IMR-90 (cell line): ENCODE results near the gene TUB. TPM values are rescaled to one million over a fixed set of nuclear protein-coding genes. Genes with fewer than 3 reads are reported as not detected.

Source experiments
- ATAC-seq: fragments of 200-7000 bp; cut with Tn5 transposase; 2 replicates; pipeline ENCODE4 v1.9.1; 2020; ENCODE audit warnings: low read depth, mild to moderate bottlenecking, moderate library complexity
- BruUV-seq: library from RNA; stranded (reverse); fragments of 400-500 nt; replicated peaks from 2 replicates; lab custom pipeline; 2021; lab: Mats Ljungman, UMichigan
- CTCF ChIA-PET: fragments of 300-600 bp; formaldehyde crosslinking; extraction: SDS; loops from one replicate; lab custom pipeline; 2021; ENCODE audit warnings: antibody characterized with exemption; lab: Yijun Ruan, JAX
- POLR2A ChIA-PET: fragments of 300-600 bp; sonication (Branson Sonifier 250); formaldehyde crosslinking; loops from one replicate; lab custom pipeline; 2022; ENCODE audit warnings: antibody characterized with exemption; ENCODE audit not compliant: unreplicated experiment; lab: Charles Lee
- DNase-seq: peaks from one replicate; pipeline ENCODE4 v3.0.0; 2013
- H2AFZ ChIP-seq: replicated peaks from 2 replicates; pipeline ENCODE3; 2013; ENCODE audit warnings: low read length, mild to moderate bottlenecking; ENCODE audit not compliant: poor library complexity
- H2AK5ac ChIP-seq: 2 replicates; pipeline ENCODE4 v1.6.1; 2013; ENCODE audit warnings: low read depth, low read length, inconsistent platforms
- H2AK9ac ChIP-seq: replicated peaks from 2 replicates; pipeline ENCODE3; 2013; ENCODE audit warnings: mild to moderate bottlenecking, low read depth, low read length, moderate library complexity; ENCODE audit not compliant: poor library complexity
- H2BK120ac ChIP-seq: 2 replicates; pipeline ENCODE4 v1.6.1; 2013; ENCODE audit warnings: low read depth, low read length, inconsistent platforms
- H2BK15ac ChIP-seq: 3 replicates; pipeline ENCODE4 v1.6.1; 2013; ENCODE audit warnings: low read depth, low read length, inconsistent platforms
- H2BK20ac ChIP-seq: 2 replicates; pipeline ENCODE4 v1.6.1; 2013; ENCODE audit warnings: low read depth, mild to moderate bottlenecking, inconsistent platforms, low read length, moderate library complexity
- H2BK5ac ChIP-seq: 2 replicates; pipeline ENCODE4 v1.6.1; 2013; ENCODE audit warnings: mild to moderate bottlenecking, low read depth, low read length, inconsistent platforms; ENCODE audit not compliant: poor library complexity, severe bottlenecking
- H3K14ac ChIP-seq: replicated peaks from 2 replicates; pipeline ENCODE4 v1.6.1; 2013; ENCODE audit warnings: low read depth, low read length, inconsistent platforms
- H3K18ac ChIP-seq: 2 replicates; pipeline ENCODE4 v1.6.1; 2013; ENCODE audit warnings: low read depth, low read length, control low read depth
- H3K23ac ChIP-seq: 2 replicates; pipeline ENCODE4 v1.6.1; 2013; ENCODE audit warnings: low read depth, low read length, inconsistent platforms
- H3K27ac ChIP-seq: 2 replicates; pipeline ENCODE4 v1.5.1; 2013; ENCODE audit warnings: mild to moderate bottlenecking, control low read depth, low read length; ENCODE audit not compliant: insufficient read depth
- H3K27me3 ChIP-seq: 2 replicates; pipeline ENCODE4 v1.6.1; 2013; ENCODE audit warnings: low read length; ENCODE audit not compliant: control insufficient read depth, insufficient read depth
- H3K36me3 ChIP-seq: 2 replicates; pipeline ENCODE4 v1.6.1; 2013; ENCODE audit warnings: low read length, mixed read lengths; ENCODE audit not compliant: control insufficient read depth, insufficient read depth
- H3K4ac ChIP-seq: 2 replicates; pipeline ENCODE4 v1.6.1; 2013; ENCODE audit warnings: low read depth, low read length, inconsistent platforms
- H3K4me1 ChIP-seq: 2 replicates; pipeline ENCODE4 v1.6.1; 2013; ENCODE audit warnings: low read length, mixed read lengths; ENCODE audit not compliant: control insufficient read depth, insufficient read depth
- H3K4me2 ChIP-seq: 2 replicates; pipeline ENCODE4 v1.6.1; 2013; ENCODE audit warnings: low read depth, mild to moderate bottlenecking, control low read depth, low read length, moderate library complexity
- H3K4me3 ChIP-seq: 2 replicates; pipeline ENCODE4 v1.5.1; 2013; ENCODE audit warnings: low read depth, mild to moderate bottlenecking, control low read depth, low read length, moderate library complexity; ENCODE audit not compliant: insufficient read depth
- H3K56ac ChIP-seq: 2 replicates; pipeline ENCODE4 v1.6.1; 2013; ENCODE audit warnings: low read length, inconsistent platforms; ENCODE audit not compliant: insufficient read depth; ENCODE audit errors: extremely low read depth
- H3K79me1 ChIP-seq, 2 experiments: 2 replicates each; pipeline ENCODE4 v1.6.1; 2013; ENCODE audit warnings: low read length in 2 of 2, inconsistent platforms in 1 of 2, low read depth in 1 of 2
- H3K9ac ChIP-seq: 2 replicates; pipeline ENCODE4 v1.6.1; 2013; ENCODE audit warnings: low read depth, low read length, control low read depth
- H3K9me1 ChIP-seq: 2 replicates; pipeline ENCODE4 v1.6.1; 2013; ENCODE audit warnings: low read length, inconsistent platforms; ENCODE audit not compliant: insufficient read depth
- H3K9me3 ChIP-seq: 2 replicates; pipeline ENCODE4 v1.6.1; 2013; ENCODE audit warnings: low read length; ENCODE audit not compliant: control insufficient read depth, insufficient read depth
- H4K20me1 ChIP-seq: 2 replicates; pipeline ENCODE4 v1.6.1; 2013; ENCODE audit warnings: low read length, inconsistent platforms; ENCODE audit not compliant: insufficient read depth
- H4K5ac ChIP-seq: 2 replicates; pipeline ENCODE4 v1.6.1; 2013; ENCODE audit warnings: mild to moderate bottlenecking, low read depth, low read length, control low read depth
- H4K8ac ChIP-seq, 2 experiments: 2 replicates each; pipeline ENCODE4 v1.6.1; 2013; ENCODE audit warnings: low read depth in 2 of 2, low read length in 2 of 2, control low read depth in 1 of 2, inconsistent platforms in 1 of 2
- H4K91ac ChIP-seq: 2 replicates; pipeline ENCODE4 v1.6.1; 2013; ENCODE audit warnings: low read depth, low read length, inconsistent platforms; ENCODE audit not compliant: insufficient read depth
- CEBPB ChIP-seq: IDR thresholded peaks from 2 replicates; pipeline ENCODE4 v1.6.1; 2012; ENCODE audit warnings: low read depth, low read length, improper control_type of control experiment
- RAD21 ChIP-seq: IDR thresholded peaks from 2 replicates; pipeline ENCODE4 v1.6.1; 2012; ENCODE audit warnings: low read length, improper control_type of control experiment
- WGBS, 2 experiments: methylation state at CpG; one replicate each; pipeline versions ENCODE4 v1.1.5 to v1.1.7; 2013; ENCODE audit warnings: missing lambda C conversion rate in 2 of 2; ENCODE audit not compliant: insufficient read length in 1 of 2; ENCODE audit errors: extremely low coverage in 2 of 2; 5-methylcytosine and 5-hydroxymethylcytosine counted together
- dilution Hi-C: fragments of 300-500 bp; cut with HindIII; formaldehyde crosslinking; loops from one replicate; pipeline ENCODE4 v1.14.3; 2018; ENCODE audit warnings: low sequenced_read_pairs; ENCODE audit not compliant: unreplicated experiment
- in situ Hi-C: fragments of 300-500 bp; cut with MboI; formaldehyde crosslinking; loops from 3 replicates; pipeline ENCODE4 v1.14.3; 2019; ENCODE audit warnings: low sequenced_read_pairs, inconsistent platforms, mixed read lengths
- intact Hi-C: fragments of 100-400 bp; cut with micrococcal nuclease; formaldehyde crosslinking; loops from 2 replicates; pipeline ENCODE4 v1.10.0; 2022
- polyA plus RNA-seq, 3 experiments: library from polyadenylated mRNA; depleted of rRNA; stranded (reverse); fragments of >200 nt; gene quantifications; 2 replicates each; pipeline ENCODE4 v1.2.3, GENCODE V29; 2012; ENCODE audit warnings: low replicate concordance in 1 of 3
- total RNA-seq: library from RNA; depleted of rRNA; stranded (reverse); fragments of >200 nt; gene quantifications from 2 replicates; pipeline ENCODE4 v1.2.3, GENCODE V29; 2012

TUB gene
- total and polyA plus RNA-seq, 2 of the 4 experiments (the other 2 are of a cell fraction) = 11.8 to 12.9 TPM

DNA sequence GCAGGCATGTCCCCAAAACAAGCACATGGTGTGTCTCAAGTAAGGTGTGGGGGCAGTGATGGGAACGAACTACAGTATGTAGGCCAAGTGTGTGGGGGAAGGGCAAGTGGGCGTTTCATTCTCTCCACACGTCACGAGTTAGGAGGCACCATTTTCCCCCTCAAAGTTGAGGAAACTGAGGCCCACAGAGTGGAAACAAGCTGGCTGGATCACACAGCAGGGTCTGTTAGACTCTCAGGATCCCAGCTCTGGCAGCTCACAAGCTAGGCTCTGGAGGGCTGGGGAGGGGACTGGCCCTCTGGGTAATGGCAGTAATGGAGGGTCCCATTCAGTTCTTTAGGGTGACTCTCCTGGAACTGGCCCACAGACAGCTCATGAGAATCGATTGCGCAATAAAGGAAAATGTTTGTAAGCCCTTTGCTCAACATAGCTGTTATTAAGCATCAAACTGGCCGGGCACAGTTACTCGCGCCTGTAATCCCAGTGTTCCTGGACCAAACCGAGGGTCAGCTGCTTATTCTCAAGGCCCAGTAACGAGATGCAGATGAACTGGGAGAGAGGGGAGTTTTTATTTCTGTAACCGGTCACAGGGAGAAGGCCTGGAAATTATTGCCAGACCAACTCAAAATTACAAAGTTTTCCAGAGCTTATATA lies 24.1 kb upstream of the TUB start:
- BruUV-seq = no TSS peak
- Histone ChIP-seq H3K56ac (no peak overlapping the region), H3K4me1 (peaks cover 6% of the 10 kb centered on the region), H2AFZ (peak overlapping the region; percentile 77), H3K9me3 (no peaks in the 10 kb centered on the region), H2BK120ac (no peak overlapping the region), H2AK9ac (no peak overlapping the region), H2BK15ac (no peak overlapping the region), H3K36me3 (no peaks in the 10 kb centered on the region), H3K18ac (0 out of 2 replicates have a peak overlapping the region, but pooled peaks have one; percentile 11), H3K14ac (no peak overlapping the region), H3K79me1 (no peaks in the 10 kb centered on the region), H4K91ac (no peak overlapping the region), H4K20me1 (no peaks in the 10 kb centered on the region), H2AK5ac (peak overlapping the region; percentile 43; the same call in 1 of the 2 replicates), H3K27ac (no peak overlapping the region), H2BK5ac (no peak overlapping the region), H4K5ac (peak overlapping the region; percentile 24; the same call in 1 of the 2 replicates), H3K23ac (no peak overlapping the region), H3K27me3 (no peaks in the 10 kb centered on the region; the same call in 1 of the 2 replicates), H2BK20ac (no peak overlapping the region), H4K8ac (no peak overlapping the region), H3K4me2 (no peak overlapping the region), H3K4me3 (no peak overlapping the region), H3K4ac (no peak overlapping the region), H3K9me1 (peaks cover 7% of the 10 kb centered on the region), H3K9ac (no peak overlapping the region)
- dilution Hi-C loops = no loop called here
- in situ Hi-C loops = no loop called here
- DNase-seq (peak; percentile 68), ATAC-seq (peak; percentile 56)
- intact Hi-C loops = no loop called here
- WGBS, 2 experiments = 28% methylated on average over 3 of the region's 12 CpGs; no CpG with 5 or more reads in 1 of the 2 experiments
- CTCF ChIA-PET = interaction anchor here (1.1 kb wide), 1 partner anchor 24 kb away, joined by 3 read pairs; no protein-coding TSS in a partner anchor
- TF ChIP-seq CEBPB = peak; percentile 100
- TF ChIP-seq RAD21 = no peak
- POLR2A ChIA-PET = no interaction called here
